ENCODE results near the gene PPA1. TPM values are rescaled to one million over a fixed set of nuclear protein-coding genes. Genes with fewer than 3 reads are reported as not detected.

The PPA1 gene
- total RNA-seq, 5 donors from 2014 or later (not counting 1 experiment from before 2014, with no cell fraction given), result 56.7 to 78.4 (median 64.4) TPM

- DNase-seq, result no peak
- Mint-ChIP-seq H3K4me1 (peaks cover 75 to 82% (median 80%) of the 10 kb centered on the region in 3 donors), H3K27ac (peak overlapping the region; percentile 9 to 74), H3K4me3 (peak overlapping the region in 1 of 3 donors; percentile 27), H3K27me3 (no peaks in the 10 kb centered on the region), H3K36me3 (peaks cover 25% of the 10 kb centered on the region), H3K9me3 (no peaks in the 10 kb centered on the region)
- Histone ChIP-seq H3K27ac (ENCODE audit: low read length) (no peak overlapping the region), H3K4me3 (ENCODE audit: control insufficient read depth in 1 of 2, extremely low read depth in 1 of 2, low read length in 1 of 2) (no peak overlapping the region), H3K9me3 (no peaks in the 10 kb centered on the region), H3K36me3 (ENCODE audit: control insufficient read depth in 2 of 2, extremely low read depth in 1 of 2, insufficient read depth in 1 of 2, low read length in 1 of 2) (peaks cover 0 to 27% of the 10 kb centered on the region in 2 donors), H3K27me3 (replicated peaks in 1 of 2; ENCODE audit: control insufficient read depth in 2 of 2, extremely low read depth in 1 of 2, insufficient read depth in 2 of 2, low read length in 1 of 2) (no peaks in the 10 kb centered on the region), H3K4me1 (ENCODE audit: control insufficient read depth in 1 of 2, extremely low read depth in 1 of 2, insufficient read depth in 2 of 2, low read length in 2 of 2) (peaks cover 60 to 62% of the 10 kb centered on the region in 2 experiments)
- WGBS (ENCODE audit: insufficient coverage), result no CpG with 5 or more reads among the region's 3 CpGs
- no peak for ATAC-seq (replicated peaks in 1 of 4)
- ChIA-PET CTCF (interaction anchor here in 1 of 2 donors (0.7 to 5.3 kb wide), 3 partner anchors 10 to 65 kb away, joined by 4 to 104 read pairs (median 5); partner anchors contain the start of gene TYSND1), POLR2A (no interaction called here)
These were observed 66.8 kb downstream of the PPA1 start for GRCh38 chr10:70166394-70166793.

DNA sequence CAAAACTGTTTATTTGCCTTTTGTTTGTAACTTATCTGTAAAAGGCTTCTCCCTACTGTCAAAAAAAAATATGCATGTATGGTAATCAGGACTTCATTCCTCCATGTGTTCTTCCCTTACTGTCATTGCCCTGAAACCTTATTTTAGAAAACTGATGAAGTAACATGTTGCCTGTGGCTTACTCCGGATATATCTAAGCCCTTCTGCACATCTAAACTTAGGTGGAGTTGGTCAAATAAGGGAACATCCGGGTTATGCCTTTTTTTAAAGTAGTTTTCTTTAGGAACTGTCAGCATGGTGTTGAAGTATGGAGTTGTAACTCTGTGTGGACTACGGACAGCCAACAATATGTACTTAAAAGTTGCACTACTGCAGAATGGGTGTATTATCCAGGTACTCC is 69.1 kb downstream of the PPA1 start:
- WGBS (ENCODE audit: insufficient coverage), result no CpG with 5 or more reads among the region's 3 CpGs
- H3K36me3 ChIP-seq (ENCODE audit: control insufficient read depth in 2 of 2, extremely low read depth in 1 of 2, insufficient read depth in 1 of 2, low read length in 1 of 2), result peaks cover 0 to 41% of the 10 kb centered on the region in 2 donors
- peaks cover 39% of the 10 kb centered on the region for H3K36me3 Mint-ChIP-seq

DNA sequence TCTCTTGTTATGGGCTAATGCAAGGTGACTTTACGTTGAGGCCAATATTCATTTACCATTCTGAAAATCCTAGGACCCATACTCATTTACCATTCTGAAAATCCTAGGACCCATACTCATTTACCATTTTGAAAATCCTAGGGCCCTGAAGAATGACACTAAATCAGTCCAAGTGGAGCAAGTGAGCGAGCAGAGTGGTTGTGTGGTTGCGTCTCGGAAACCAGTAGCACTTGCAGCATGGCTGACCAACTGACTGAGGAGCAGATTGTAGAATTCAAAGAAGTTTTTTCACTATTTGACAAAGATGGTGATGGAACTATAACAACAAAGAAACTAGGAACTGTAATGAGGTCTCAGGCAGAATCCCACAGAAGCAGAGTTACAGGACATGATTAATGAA is 69.8 kb downstream of the PPA1 start:
- Mint-ChIP-seq H3K4me3 (peak overlapping the region; percentile 26 to 66 (median 26)), H3K9me3 (no peaks in the 10 kb centered on the region), H3K36me3 (peaks cover 39% of the 10 kb centered on the region), H3K4me1 (peaks cover 76 to 83% (median 82%) of the 10 kb centered on the region in 3 donors), H3K27me3 (no peaks in the 10 kb centered on the region), H3K27ac (peak overlapping the region; percentile 21 to 86)
- Histone ChIP-seq H3K4me1 (ENCODE audit: control insufficient read depth in 1 of 2, extremely low read depth in 1 of 2, insufficient read depth in 2 of 2, low read length in 2 of 2) (peaks cover 49 to 51% of the 10 kb centered on the region in 2 experiments), H3K9me3 (no peaks in the 10 kb centered on the region), H3K36me3 (ENCODE audit: control insufficient read depth in 2 of 2, extremely low read depth in 1 of 2, insufficient read depth in 1 of 2, low read length in 1 of 2) (peaks cover 0 to 44% of the 10 kb centered on the region in 2 donors), H3K27me3 (replicated peaks in 1 of 2; ENCODE audit: control insufficient read depth in 2 of 2, extremely low read depth in 1 of 2, insufficient read depth in 2 of 2, low read length in 1 of 2) (no peaks in the 10 kb centered on the region), H3K27ac (ENCODE audit: low read length) (peak overlapping the region; percentile 55), H3K4me3 (ENCODE audit: control insufficient read depth in 1 of 2, extremely low read depth in 1 of 2, low read length in 1 of 2) (no peak overlapping the region)
- DNase-seq (no peak), ATAC-seq (replicated peaks in 1 of 4) (no peak)
- CTCF ChIA-PET, result interaction anchor here in 1 of 2 donors (0.9 to 1.4 kb wide), 2 partner anchors 17 to 57 kb away, joined by 4 to 18 read pairs; partner anchors contain the start of gene TYSND1
- 80% methylated on average over 1 of the region's 4 CpGs for WGBS (ENCODE audit: insufficient coverage)
- POLR2A ChIA-PET, result interaction anchor here in 1 of 2 donors (0.6 to 1.3 kb wide), 5 partner anchors 8 to 333 kb away, joined by 3 to 4 read pairs (median 3); partner anchors contain the start of gene TYSND1

More for the DNA sequence above, 69.1 kb downstream of the PPA1 start:
- Histone ChIP-seq H3K27me3 (replicated peaks in 1 of 2; ENCODE audit: control insufficient read depth in 2 of 2, extremely low read depth in 1 of 2, insufficient read depth in 2 of 2, low read length in 1 of 2) (no peaks in the 10 kb centered on the region), H3K4me1 (ENCODE audit: control insufficient read depth in 1 of 2, extremely low read depth in 1 of 2, insufficient read depth in 2 of 2, low read length in 2 of 2) (peaks cover 54 to 58% of the 10 kb centered on the region in 2 experiments), H3K4me3 (ENCODE audit: control insufficient read depth in 1 of 2, extremely low read depth in 1 of 2, low read length in 1 of 2) (no peak overlapping the region), H3K9me3 (no peaks in the 10 kb centered on the region), H3K27ac (ENCODE audit: low read length) (no peak overlapping the region)
- CTCF ChIA-PET, result no interaction called here
- no peaks in the 10 kb centered on the region for H3K9me3 Mint-ChIP-seq
- H3K4me1 Mint-ChIP-seq, result peaks cover 84 to 90% (median 87%) of the 10 kb centered on the region in 3 donors
- H3K27me3 Mint-ChIP-seq, result no peaks in the 10 kb centered on the region
- H3K4me3 Mint-ChIP-seq, result peak overlapping the region; percentile 13 to 66 (median 26)
- POLR2A ChIA-PET, result no interaction called here
- DNase-seq (no peak), ATAC-seq (replicated peaks in 1 of 4) (peak in 1 of 4 experiments; percentile 42)
- peak overlapping the region; percentile 21 to 86 for H3K27ac Mint-ChIP-seq

- Mint-ChIP-seq H3K4me1 (peaks cover 70 to 77% (median 76%) of the 10 kb centered on the region in 3 donors), H3K27me3 (no peaks in the 10 kb centered on the region), H3K9me3 (no peaks in the 10 kb centered on the region), H3K36me3 (peaks cover 39% of the 10 kb centered on the region), H3K27ac (peak overlapping the region; percentile 83 to 86), H3K4me3 (peak overlapping the region; percentile 53 to 66 (median 59))
- peak overlapping the region; percentile 55 for H3K27ac ChIP-seq (ENCODE audit: low read length)
- H3K4me3 ChIP-seq (ENCODE audit: control insufficient read depth in 1 of 2, extremely low read depth in 1 of 2, low read length in 1 of 2), result peak overlapping the region in 1 of 2 donors; percentile 27
- peak; percentile 75 to 90 (median 81) for ATAC-seq (replicated peaks in 1 of 4)
- no CpG with 5 or more reads among the region's 1 CpG for WGBS (ENCODE audit: insufficient coverage)
- ChIA-PET POLR2A (interaction anchor here in 1 of 2 donors (0.6 to 1.3 kb wide), 5 partner anchors 8 to 333 kb away, joined by 3 to 4 read pairs (median 3); partner anchors contain the start of gene TYSND1), CTCF (interaction anchor here in 1 of 2 donors (0.9 to 1.4 kb wide), 2 partner anchors 17 to 58 kb away, joined by 4 to 18 read pairs; partner anchors contain the start of gene TYSND1)
- H3K27me3 ChIP-seq (replicated peaks in 1 of 2; ENCODE audit: control insufficient read depth in 2 of 2, extremely low read depth in 1 of 2, insufficient read depth in 2 of 2, low read length in 1 of 2), result no peaks in the 10 kb centered on the region
- peaks cover 0 to 47% of the 10 kb centered on the region in 2 donors for H3K36me3 ChIP-seq (ENCODE audit: control insufficient read depth in 2 of 2, extremely low read depth in 1 of 2, insufficient read depth in 1 of 2, low read length in 1 of 2)
- peak in 32 of 35 experiments; percentile 23 to 69 (median 46) for DNase-seq
- no peaks in the 10 kb centered on the region for H3K9me3 ChIP-seq
- H3K4me1 ChIP-seq (ENCODE audit: control insufficient read depth in 1 of 2, extremely low read depth in 1 of 2, insufficient read depth in 2 of 2, low read length in 2 of 2), result peaks cover 44 to 45% of the 10 kb centered on the region in 2 experiments
These were observed 70.4 kb downstream of the PPA1 start for GRCh38 chr10:70162892-70163201.

DNA sequence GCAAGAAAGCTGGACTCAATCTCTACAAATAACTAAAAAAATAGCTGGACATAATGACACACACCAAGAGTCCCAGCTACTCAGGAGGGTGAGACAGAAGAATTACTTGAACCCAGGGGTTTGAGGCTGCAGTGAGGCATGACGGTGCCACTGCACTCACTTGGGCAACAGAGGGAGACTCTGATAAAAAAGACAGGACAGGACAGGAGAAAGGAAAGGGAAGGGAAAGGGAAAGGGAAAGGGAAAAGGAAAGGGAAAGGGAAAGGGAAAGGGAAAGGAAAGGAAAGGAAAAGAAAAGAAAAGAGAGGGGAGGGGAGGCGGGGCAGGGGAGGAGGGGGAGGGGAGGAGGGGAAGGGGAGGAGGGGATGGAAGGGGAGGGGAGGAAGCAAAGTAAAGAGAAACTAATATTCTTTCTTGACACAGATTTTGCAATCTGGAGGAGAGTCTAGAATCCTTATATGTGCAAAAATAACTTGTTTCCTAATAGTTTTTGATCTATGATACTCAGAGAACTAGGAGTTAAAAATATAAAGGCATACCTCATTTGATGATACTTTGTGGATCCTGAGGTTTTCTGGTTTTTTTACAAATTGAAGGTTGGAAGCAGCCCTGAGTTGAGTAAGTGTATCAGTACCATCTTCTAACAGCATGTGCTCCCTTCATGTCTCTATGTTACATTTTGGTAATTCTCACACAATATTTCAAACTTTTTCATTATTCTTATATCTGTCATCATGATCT is 70.9 kb downstream of the PPA1 start:
- WGBS (ENCODE audit: insufficient coverage), result 67% methylated on average over 1 of the region's 2 CpGs
- POLR2A ChIA-PET, result interaction anchor here in 1 of 2 donors (1.1 to 1.3 kb wide), 2 partner anchors 12 to 15 kb away, joined by 4 read pairs; partner anchors contain the start of gene TYSND1
- no peaks in the 10 kb centered on the region for H3K9me3 ChIP-seq
- ATAC-seq (replicated peaks in 1 of 4) (peak; percentile 45 to 63 (median 52)), DNase-seq (no peak)
- H3K36me3 Mint-ChIP-seq, result peaks cover 42% of the 10 kb centered on the region
- CTCF ChIA-PET, result interaction anchor here in 1 of 2 donors (0.9 to 1.6 kb wide), 3 partner anchors 16 to 59 kb away, joined by 4 to 18 read pairs (median 13); partner anchors contain the start of gene TYSND1
- H3K4me3 Mint-ChIP-seq, result peak overlapping the region; percentile 53 to 66 (median 59)
- H3K27ac Mint-ChIP-seq, result peak overlapping the region; percentile 86 to 88
- H3K4me3 ChIP-seq (ENCODE audit: control insufficient read depth in 1 of 2, extremely low read depth in 1 of 2, low read length in 1 of 2), result peak overlapping the region in 1 of 2 donors; percentile 27
- peak overlapping the region; percentile 55 for H3K27ac ChIP-seq (ENCODE audit: low read length)
- peaks cover 69 to 73% (median 71%) of the 10 kb centered on the region in 3 donors for H3K4me1 Mint-ChIP-seq
- no peaks in the 10 kb centered on the region for H3K27me3 Mint-ChIP-seq
- no peaks in the 10 kb centered on the region for H3K27me3 ChIP-seq (replicated peaks in 1 of 2; ENCODE audit: control insufficient read depth in 2 of 2, extremely low read depth in 1 of 2, insufficient read depth in 2 of 2, low read length in 1 of 2)
- peaks cover 40% of the 10 kb centered on the region in 2 experiments for H3K4me1 ChIP-seq (ENCODE audit: control insufficient read depth in 1 of 2, extremely low read depth in 1 of 2, insufficient read depth in 2 of 2, low read length in 2 of 2)
- H3K9me3 Mint-ChIP-seq, result no peaks in the 10 kb centered on the region
- peaks cover 0 to 52% of the 10 kb centered on the region in 2 donors for H3K36me3 ChIP-seq (ENCODE audit: control insufficient read depth in 2 of 2, extremely low read depth in 1 of 2, insufficient read depth in 1 of 2, low read length in 1 of 2)

- DNase-seq (no peak), ATAC-seq (replicated peaks in 1 of 4) (no peak)
- Mint-ChIP-seq H3K36me3 (peaks cover 51% of the 10 kb centered on the region), H3K27ac (peak overlapping the region; percentile 52 to 77), H3K9me3 (no peaks in the 10 kb centered on the region), H3K4me1 (peaks cover 59 to 68% (median 65%) of the 10 kb centered on the region in 3 donors), H3K4me3 (no peak overlapping the region), H3K27me3 (no peaks in the 10 kb centered on the region)
- ChIA-PET POLR2A (no interaction called here), CTCF (interaction anchor here (0.7 to 1.6 kb wide), 3 partner anchors 9 to 45 kb away, joined by 3 to 13 read pairs (median 5); partner anchors contain the start of genes SAR1A (in 1 of the 2) and TYSND1 (in 1 of the 2))
- H3K36me3 ChIP-seq (ENCODE audit: control insufficient read depth in 2 of 2, extremely low read depth in 1 of 2, insufficient read depth in 1 of 2, low read length in 1 of 2), result peaks cover 0 to 55% of the 10 kb centered on the region in 2 donors
- peaks cover 25 to 33% of the 10 kb centered on the region in 2 experiments for H3K4me1 ChIP-seq (ENCODE audit: control insufficient read depth in 1 of 2, extremely low read depth in 1 of 2, insufficient read depth in 2 of 2, low read length in 2 of 2)
- WGBS (ENCODE audit: insufficient coverage), result no CpG with 5 or more reads among the region's 1 CpG
- H3K27me3 ChIP-seq (replicated peaks in 1 of 2; ENCODE audit: control insufficient read depth in 2 of 2, extremely low read depth in 1 of 2, insufficient read depth in 2 of 2, low read length in 1 of 2), result no peaks in the 10 kb centered on the region
- no peak overlapping the region for H3K27ac ChIP-seq (ENCODE audit: low read length)
- H3K4me3 ChIP-seq (ENCODE audit: control insufficient read depth in 1 of 2, extremely low read depth in 1 of 2, low read length in 1 of 2), result no peak overlapping the region
- H3K9me3 ChIP-seq, result no peaks in the 10 kb centered on the region
These were observed 72.4 kb downstream of the PPA1 start for GRCh38 chr10:70160798-70161197.

Data from T-cell (primary cell).